GM18867 (cell line): ENCODE data around the gene TFDP2.
"Not testable (repeated sequence)": the region's sequence is repeated elsewhere in the genome, so short reads cannot be mapped to it uniquely, and the experiment has no call there.

Experiments
- ATAC-seq: cut with Tn5 transposase; IDR thresholded peaks from one replicate; pipeline ENCODE4 v1.9.1; 2021; ENCODE audit warnings: mild to moderate bottlenecking, moderate library complexity; ENCODE audit not compliant: unreplicated experiment

The TFDP2 gene

GRCh38 chr3:142148792-142149672 lies at the start of gene TFDP2:
Gene TFDP2 (minus strand): TSS chr3:142149544. CDS start chr3:142101749, 47,795 bp downstream.
- peak; percentile 99 for ATAC-seq

- ATAC-seq = no peak
These were observed 39.5 kb upstream of the TFDP2 start for GRCh38 chr3:142188846-142189245.

GRCh38 chr3:142180761-142181362 lies 31.5 kb upstream of the TFDP2 start:
- ATAC-seq = peak; percentile 42

GRCh38 chr3:142175478-142175877 lies 26.1 kb upstream of the TFDP2 start:
- no peak for ATAC-seq

GRCh38 chr3:142174559-142174958 lies 25.2 kb upstream of the TFDP2 start:
- ATAC-seq = no peak

GRCh38 chr3:142168514-142168913 lies 19.2 kb upstream of the TFDP2 start:
- ATAC-seq = no peak

GRCh38 chr3:142165194-142165593 lies 15.8 kb upstream of the TFDP2 start:
- no peak for ATAC-seq

GRCh38 chr3:142159083-142159740 lies 9.9 kb upstream of the TFDP2 start:
- no peak for ATAC-seq

GRCh38 chr3:142154186-142154585 lies 4.8 kb upstream of the TFDP2 start:
- ATAC-seq = no peak

- no peak for ATAC-seq
These were observed 3.0 kb upstream of the TFDP2 start for GRCh38 chr3:142152384-142152783.

GRCh38 chr3:142151828-142152227 lies 2.5 kb upstream of the TFDP2 start:
- ATAC-seq = no peak

- no peak for ATAC-seq
These were observed 1.9 kb upstream of the TFDP2 start for GRCh38 chr3:142151240-142151639.

- ATAC-seq = no peak
These were observed 927 bp upstream of the TFDP2 start for GRCh38 chr3:142150271-142150670.

- no peak for ATAC-seq
These were observed 289 bp upstream of the TFDP2 start for GRCh38 chr3:142149673-142149992.

GRCh38 chr3:142148044-142148791 lies 1.1 kb downstream of the TFDP2 start:
- no peak for ATAC-seq

GRCh38 chr3:142144587-142144986 lies 4.8 kb downstream of the TFDP2 start:
- ATAC-seq = not testable (repeated sequence)

- not testable (repeated sequence) for ATAC-seq
These were observed 8.6 kb downstream of the TFDP2 start for GRCh38 chr3:142140608-142141285.

GRCh38 chr3:142137089-142137488 lies 12.3 kb downstream of the TFDP2 start:
- not testable (repeated sequence) for ATAC-seq

GRCh38 chr3:142134799-142135325 lies 14.5 kb downstream of the TFDP2 start:
- ATAC-seq = no peak

GRCh38 chr3:142129516-142130171 lies 19.7 kb downstream of the TFDP2 start:
- no peak for ATAC-seq
